K562 (cell line): Measurements from ENCODE around the gene PALM3. TPM values are rescaled to one million over a fixed set of nuclear protein-coding genes. Genes with fewer than 3 reads are reported as not detected.

Experiments used
- BCOR ChIP-seq: fragments of 450-650 bp; IDR thresholded peaks from 2 replicates; pipeline ENCODE4 v1.6.1; 2016
- EP400 ChIP-seq: fragments of 450-650 bp; IDR thresholded peaks from 2 replicates; pipeline ENCODE4 v1.6.1; 2017; ENCODE audit warnings: antibody characterized with exemption, mild to moderate bottlenecking, moderate library complexity
- KDM1A ChIP-seq, 2 experiments: fragments of 450-650 bp; IDR thresholded peaks; 2 replicates each; pipeline ENCODE4 v1.6.1; 2016; ENCODE audit warnings: mild to moderate bottlenecking in 2 of 2
- MGA ChIP-seq: fragments of 450-650 bp; IDR thresholded peaks from 2 replicates; pipeline ENCODE4 v1.6.1; 2016; ENCODE audit warnings: mild to moderate bottlenecking, moderate library complexity
- POLR2G ChIP-seq: fragments of 200-400 bp; formaldehyde crosslinking; IDR thresholded peaks from 2 replicates; pipeline ENCODE4 v1.6.1; 2017; ENCODE audit warnings: low read depth, mild to moderate bottlenecking, antibody characterized with exemption, low read length, moderate library complexity
- ZC3H4 ChIP-seq: sonication (generic); formaldehyde crosslinking; IDR thresholded peaks from 2 replicates; pipeline ENCODE4 v1.9.0; 2021; ENCODE audit warnings: missing genetic modification reagents, borderline replicate concordance
- polyA plus RNA-seq, 8 experiments: library from polyadenylated mRNA; depleted of rRNA in 4 of 8; stranded (reverse) in 5 of 8; unstranded in 3 of 8; fragments of >200 nt; fragmentation: Nextera tagmentation in 2 of 8; fragmentation: Illumina TruSeq in 1 of 8; extraction: Ambion mirVana in 2 of 8; extraction: Trizol in 1 of 8; gene quantifications; 2 replicates each; pipeline versions ENCODE4 v1.2.1 to v1.2.3, GENCODE V29; 2011 to 2014; ENCODE audit warnings: inconsistent platforms in 1 of 8, missing spikeins in 1 of 8
- total RNA-seq, 7 experiments: library from RNA; depleted of rRNA in 6 of 7; stranded (reverse); fragments of >200 nt in 6 of 7; fragmentation: Illumina TruSeq in 2 of 7; extraction: Trizol in 2 of 7; gene quantifications; 2 replicates each; pipeline versions ENCODE4 v1.2.1 to v1.2.3, GENCODE V29; 2011 to 2021; ENCODE audit warnings: low replicate concordance in 1 of 7

The PALM3 gene
- total and polyA plus RNA-seq, 9 of the 15 experiments (the other 6 are each of a cell fraction or from before 2014, with no cell fraction given) = 0.07 to 9.3 (median 3.3) TPM

- peak; percentile 24; the same call in 1 of the 2 replicates for TF ChIP-seq MGA
- peak; percentile 44; the same call in 1 of the 2 replicates for TF ChIP-seq BCOR
- 0 out of 4 replicates have a peak, but pooled peaks of 1 of the 2 experiments have one; percentile 22 for TF ChIP-seq KDM1A (IDR thresholded peaks at IDR 0.05)
- no peak for TF ChIP-seq EP400
- TF ChIP-seq POLR2G = peak; percentile 74
- TF ChIP-seq ZC3H4 (CRISPR knock-in tag) = 0 out of 2 replicates have a peak, but pooled peaks have one; percentile 49
These were observed 20.2 kb upstream of the PALM3 start (continued) for GRCh38 chr19:14081797-14082674.
